NCI-H2171 (cell line): ENCODE measurements around the gene RHD.
"Not testable (repeated sequence)": the region's sequence is repeated elsewhere in the genome, so short reads cannot be mapped to it uniquely, and the experiment has no call there.

Experiments
- DNase-seq: peaks from one replicate; lab custom pipeline; 2025; lab: John Stamatoyannopoulos, UW

RHD gene

GRCh38 chr1:25356441-25356840, 84.1 kb downstream of the RHD start:
- DNase-seq, result no peak

GRCh38 chr1:25356848-25357247, 84.5 kb downstream of the RHD start:
- DNase-seq, result no peak

GRCh38 chr1:25360596-25361581, 88.6 kb downstream of the RHD start:
- no peak for DNase-seq

- DNase-seq, result no peak
Observed at GRCh38 chr1:25361901-25362300, 89.6 kb downstream of the RHD start.

- DNase-seq, result not testable (repeated sequence)
Observed at GRCh38 chr1:25362634-25363559, 90.6 kb downstream of the RHD start.

- DNase-seq, result no peak
Observed at GRCh38 chr1:25369241-25369640, 96.9 kb downstream of the RHD start.

GRCh38 chr1:25369691-25370271, 97.5 kb downstream of the RHD start:
- not testable (repeated sequence) for DNase-seq

GRCh38 chr1:25371757-25372156, 99.4 kb downstream of the RHD start:
- not testable (repeated sequence) for DNase-seq

- not testable (repeated sequence) for DNase-seq
Observed at GRCh38 chr1:25378367-25378766, 106.1 kb downstream of the RHD start.
